ENCODE results near the gene NCOA4.

DNA sequence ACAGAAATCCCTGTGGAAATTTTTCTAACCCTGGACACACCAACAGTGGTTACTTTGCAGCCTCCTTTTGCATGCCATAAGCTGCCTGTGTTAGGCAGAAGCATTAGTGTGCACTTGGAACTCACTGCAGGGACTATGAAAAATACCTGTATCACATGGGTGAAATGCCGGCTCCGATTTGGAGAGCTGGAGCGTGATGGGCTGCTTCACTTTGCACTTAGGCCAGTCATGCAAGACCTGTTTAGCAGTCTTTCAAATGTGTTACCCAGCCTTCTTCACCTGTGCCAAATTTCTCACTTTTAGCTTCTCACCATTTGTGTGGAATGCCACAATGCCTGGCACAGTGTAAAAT lies 11.3 kb downstream of the NCOA4 start:
- TF ChIP-seq, protein P1, sequence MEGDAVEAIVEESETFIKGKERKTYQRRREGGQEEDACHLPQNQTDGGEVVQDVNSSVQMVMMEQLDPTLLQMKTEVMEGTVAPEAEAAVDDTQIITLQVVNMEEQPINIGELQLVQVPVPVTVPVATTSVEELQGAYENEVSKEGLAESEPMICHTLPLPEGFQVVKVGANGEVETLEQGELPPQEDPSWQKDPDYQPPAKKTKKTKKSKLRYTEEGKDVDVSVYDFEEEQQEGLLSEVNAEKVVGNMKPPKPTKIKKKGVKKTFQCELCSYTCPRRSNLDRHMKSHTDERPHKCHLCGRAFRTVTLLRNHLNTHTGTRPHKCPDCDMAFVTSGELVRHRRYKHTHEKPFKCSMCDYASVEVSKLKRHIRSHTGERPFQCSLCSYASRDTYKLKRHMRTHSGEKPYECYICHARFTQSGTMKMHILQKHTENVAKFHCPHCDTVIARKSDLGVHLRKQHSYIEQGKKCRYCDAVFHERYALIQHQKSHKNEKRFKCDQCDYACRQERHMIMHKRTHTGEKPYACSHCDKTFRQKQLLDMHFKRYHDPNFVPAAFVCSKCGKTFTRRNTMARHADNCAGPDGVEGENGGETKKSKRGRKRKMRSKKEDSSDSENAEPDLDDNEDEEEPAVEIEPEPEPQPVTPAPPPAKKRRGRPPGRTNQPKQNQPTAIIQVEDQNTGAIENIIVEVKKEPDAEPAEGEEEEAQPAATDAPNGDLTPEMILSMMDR (IDR thresholded peaks at IDR 0.05): no peak
- no peak for TF ChIP-seq POLR2A (IDR thresholded peaks at IDR 0.05)
